H9 (cell line): ENCODE measurements around the gene PGLYRP4. TPM values are rescaled to one million over a fixed set of nuclear protein-coding genes. Genes with fewer than 3 reads are reported as not detected.

ENCODE experiments used
- DNase-seq: peaks from one replicate; pipeline ENCODE4 v3.0.0-alpha.2; 2017
- H2AFZ ChIP-seq: one replicate; pipeline ENCODE4 v1.6.1; 2013; ENCODE audit warnings: mild to moderate bottlenecking, low read length, control low read depth, moderate library complexity
- H2AK5ac ChIP-seq: 2 replicates; pipeline ENCODE4 v1.6.1; 2013; ENCODE audit warnings: low read length, control low read depth, mixed read lengths; ENCODE audit not compliant: insufficient read length
- H2BK120ac ChIP-seq: one replicate; pipeline ENCODE4 v1.6.1; 2013; ENCODE audit warnings: low read depth, mild to moderate bottlenecking, low read length, control low read depth, inconsistent platforms; ENCODE audit not compliant: poor library complexity, severe bottlenecking
- H2BK12ac ChIP-seq: 2 replicates; pipeline ENCODE4 v1.6.1; 2013; ENCODE audit warnings: low read length, control low read depth, mixed read lengths, low read depth; ENCODE audit not compliant: insufficient read length
- H2BK15ac ChIP-seq: 2 replicates; pipeline ENCODE4 v1.6.1; 2013; ENCODE audit warnings: low read depth, low read length, control low read depth
- H2BK20ac ChIP-seq: one replicate; pipeline ENCODE4 v1.6.1; 2013; ENCODE audit warnings: low read depth, mild to moderate bottlenecking, low read length, control low read depth, inconsistent platforms; ENCODE audit not compliant: poor library complexity, severe bottlenecking
- H2BK5ac ChIP-seq: 2 replicates; pipeline ENCODE4 v1.6.1; 2013; ENCODE audit warnings: low read length, control low read depth, mixed read lengths; ENCODE audit not compliant: insufficient read length
- H3K14ac ChIP-seq: 2 replicates; pipeline ENCODE4 v1.6.1; 2013; ENCODE audit warnings: low read length, control low read depth; ENCODE audit not compliant: insufficient read depth
- H3K18ac ChIP-seq: 2 replicates; pipeline ENCODE4 v1.6.1; 2013; ENCODE audit warnings: low read depth, mild to moderate bottlenecking, mixed read lengths, low read length, control low read depth; ENCODE audit not compliant: insufficient read length
- H3K23ac ChIP-seq: 2 replicates; pipeline ENCODE4 v1.6.1; 2013; ENCODE audit warnings: low read length, control low read depth, mixed read lengths, low read depth; ENCODE audit not compliant: insufficient read length
- H3K23me2 ChIP-seq: 2 replicates; pipeline ENCODE4 v1.6.1; 2013; ENCODE audit warnings: low read depth, mild to moderate bottlenecking, mixed read lengths, low read length, control low read depth; ENCODE audit not compliant: insufficient read length, poor library complexity, severe bottlenecking
- H3K27ac ChIP-seq: 2 replicates; pipeline ENCODE4 v1.5.1; 2013; ENCODE audit warnings: low read length, control low read depth, mixed read lengths, low read depth; ENCODE audit not compliant: insufficient read length
- H3K27me3 ChIP-seq: 2 replicates; pipeline ENCODE4 v1.6.1; 2013; ENCODE audit warnings: low read length, control low read depth, inconsistent platforms; ENCODE audit not compliant: insufficient read depth
- H3K4ac ChIP-seq: 2 replicates; pipeline ENCODE4 v1.6.1; 2013; ENCODE audit warnings: low read depth, mild to moderate bottlenecking, control low read depth, inconsistent platforms, low read length, moderate library complexity
- H3K4me1 ChIP-seq: 2 replicates; pipeline ENCODE4 v1.6.1; 2013; ENCODE audit warnings: low read length, control low read depth, inconsistent platforms; ENCODE audit not compliant: insufficient read depth
- H3K4me2 ChIP-seq: 2 replicates; pipeline ENCODE4 v1.6.1; 2013; ENCODE audit warnings: low read length, control low read depth, mixed read lengths; ENCODE audit not compliant: insufficient read length, insufficient read depth
- H3K56ac ChIP-seq: 2 replicates; pipeline ENCODE4 v1.6.1; 2013; ENCODE audit warnings: low read depth, mild to moderate bottlenecking, mixed read lengths, low read length, control low read depth; ENCODE audit not compliant: insufficient read length
- H3K79me1 ChIP-seq: 2 replicates; pipeline ENCODE4 v1.6.1; 2013; ENCODE audit warnings: low read depth, mild to moderate bottlenecking, moderate library complexity, low read length, control low read depth, inconsistent platforms; ENCODE audit not compliant: insufficient read depth, poor library complexity, severe bottlenecking
- H3K79me2 ChIP-seq: 2 replicates; pipeline ENCODE4 v1.6.1; 2013; ENCODE audit warnings: low read length, control low read depth, inconsistent platforms; ENCODE audit not compliant: insufficient read depth
- H3K9ac ChIP-seq: 2 replicates; pipeline ENCODE4 v1.6.1; 2013; ENCODE audit warnings: low read length, control low read depth, mixed read lengths; ENCODE audit not compliant: insufficient read length; ENCODE audit errors: extremely low read depth
- H3K9me3 ChIP-seq: one replicate; pipeline ENCODE4 v1.6.1; 2013; ENCODE audit warnings: low read depth, low read length, inconsistent platforms; ENCODE audit not compliant: control insufficient read depth
- H3T11ph ChIP-seq: one replicate; pipeline ENCODE4 v1.6.1; 2013; ENCODE audit warnings: mild to moderate bottlenecking, low read length, control low read depth, inconsistent platforms
- H4K20me1 ChIP-seq: one replicate; pipeline ENCODE4 v1.6.1; 2013; ENCODE audit not compliant: control insufficient read depth, insufficient read length, insufficient read depth
- H4K5ac ChIP-seq: 2 replicates; pipeline ENCODE4 v1.6.1; 2013; ENCODE audit warnings: low read depth, mild to moderate bottlenecking, mixed read lengths, low read length, control low read depth; ENCODE audit not compliant: insufficient read length
- H4K8ac ChIP-seq: replicated peaks from 2 replicates; pipeline ENCODE4 v1.6.1; 2013; ENCODE audit warnings: low read length, control low read depth, mixed read lengths, low read depth; ENCODE audit not compliant: insufficient read length
- H4K91ac ChIP-seq: 2 replicates; pipeline ENCODE4 v1.6.1; 2013; ENCODE audit warnings: low read depth, mild to moderate bottlenecking, moderate library complexity, mixed read lengths, low read length, control low read depth; ENCODE audit not compliant: insufficient read length
- H3K27ac Mint-ChIP-seq, 3 experiments: 2 replicates in 2 of 3; 3 replicates in 1 of 3; pipeline ENCODE4 v1.8.0; 2020 to 2021; ENCODE audit warnings: mixed read lengths in 3 of 3, mild to moderate bottlenecking in 1 of 3, moderate library complexity in 1 of 3
- H3K27me3 Mint-ChIP-seq: 2 replicates; pipeline ENCODE4 v1.8.0; 2021; ENCODE audit warnings: low read depth, mild to moderate bottlenecking, moderate library complexity, mixed read lengths
- H3K36me3 Mint-ChIP-seq, 3 experiments: 2 replicates in 2 of 3; 3 replicates in 1 of 3; pipeline ENCODE4 v1.8.0; 2020 to 2021; ENCODE audit warnings: low read depth in 3 of 3, mixed read lengths in 3 of 3; ENCODE audit not compliant: insufficient read depth in 1 of 3
- H3K4me1 Mint-ChIP-seq, 2 experiments: 2 replicates each; pipeline ENCODE4 v1.8.0; 2020; ENCODE audit warnings: mixed read lengths in 2 of 2
- H3K4me3 Mint-ChIP-seq, 2 experiments: 2 replicates in 1 of 2; 3 replicates in 1 of 2; pipeline ENCODE4 v1.8.0; 2020 to 2021; ENCODE audit warnings: mild to moderate bottlenecking in 2 of 2, mixed read lengths in 2 of 2, moderate library complexity in 1 of 2
- H3K9me3 Mint-ChIP-seq, 2 experiments: 2 replicates in 1 of 2; 3 replicates in 1 of 2; pipeline ENCODE4 v1.8.0; 2020; ENCODE audit warnings: mild to moderate bottlenecking in 2 of 2, mixed read lengths in 2 of 2, moderate library complexity in 1 of 2
- whole genome bisulfite sequencing: extraction: QIAGEN DNeasy Blood & Tissue Kit; methylation state at CpG from one replicate; pipeline ENCODE4 v1.1.7; 2013; ENCODE audit warnings: missing lambda C conversion rate, low lambda C conversion rate, mixed read lengths; ENCODE audit not compliant: insufficient read length; ENCODE audit errors: extremely low coverage; 5-methylcytosine and 5-hydroxymethylcytosine counted together
- total RNA-seq: library from RNA; stranded (reverse); gene quantifications from 2 replicates; pipeline ENCODE4 v1.2.1, GENCODE V29; 2021
- TF ChIP-seq, protein P1 (sequence below): fragments of 200-600 bp; sonication (generic); conservative IDR thresholded peaks from 3 replicates; pipeline ENCODE4 v1.8.0; 2021; ENCODE audit warnings: antibody characterized with exemption, mild to moderate bottlenecking

Gene PGLYRP4
- total RNA-seq, 1 experiment from 2014 or later: not detected

DNA sequence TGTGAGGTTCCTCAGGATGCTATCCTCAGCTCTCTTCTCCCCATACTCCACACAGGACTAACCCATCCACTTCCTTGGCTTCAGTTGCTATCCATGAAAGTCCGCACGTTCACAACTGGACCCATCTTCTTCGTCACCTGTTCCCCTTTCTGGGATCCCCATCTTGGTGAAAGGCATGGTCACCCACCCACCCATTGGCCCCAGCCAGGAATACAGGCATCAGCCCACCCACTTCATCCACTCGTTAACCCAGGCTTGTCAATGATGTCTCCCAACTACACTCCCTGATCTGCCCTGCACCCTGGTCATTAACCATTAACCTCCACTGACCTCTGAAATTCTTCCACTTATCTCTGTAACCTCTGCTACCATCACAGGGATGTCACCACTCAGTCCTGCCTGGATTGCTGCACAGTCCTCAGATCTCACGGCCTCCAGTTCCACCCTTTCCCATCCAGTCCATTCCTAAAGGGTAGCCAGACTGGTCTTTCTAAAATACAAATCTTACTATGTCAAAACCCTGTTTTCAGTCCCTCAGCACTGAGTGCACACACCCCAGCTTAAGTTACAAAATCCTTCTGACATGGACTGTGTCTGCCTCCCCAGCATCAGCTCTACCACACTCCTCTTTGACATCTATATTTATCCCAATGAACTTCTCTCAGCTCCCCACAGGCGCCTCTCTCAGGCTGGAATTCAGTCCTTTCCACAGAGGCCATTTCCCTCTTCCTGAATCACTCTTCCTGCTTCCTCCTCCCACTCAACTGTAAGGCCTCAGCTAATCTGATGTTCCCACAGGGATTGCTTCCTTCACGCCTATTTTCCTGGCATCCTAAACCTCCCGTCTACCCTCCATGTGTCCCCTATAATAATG, 10.4 kb downstream of the PGLYRP4 start:
- Histone ChIP-seq H4K5ac (no peak overlapping the region), H2AK5ac (no peak overlapping the region), H3K79me1 (no peaks in the 10 kb centered on the region), H3K14ac (no peak overlapping the region), H2BK12ac (no peak overlapping the region), H3K27me3 (no peaks in the 10 kb centered on the region), H3K27ac (no peak overlapping the region), H3K9ac (no peak overlapping the region), H4K20me1 (no peaks in the 10 kb centered on the region), H3K4me2 (no peak overlapping the region), H2BK20ac (no peak overlapping the region), H4K8ac (no peak overlapping the region), H3K23ac (no peak overlapping the region), H2BK15ac (no peak overlapping the region), H2AFZ (no peak overlapping the region), H3K9me3 (no peaks in the 10 kb centered on the region), H3T11ph (no peak overlapping the region), H3K23me2 (no peaks in the 10 kb centered on the region), H2BK120ac (no peak overlapping the region), H4K91ac (no peak overlapping the region), H3K4ac (no peak overlapping the region), H3K4me1 (no peaks in the 10 kb centered on the region), H3K56ac (no peak overlapping the region), H3K18ac (no peak overlapping the region), H3K79me2 (no peaks in the 10 kb centered on the region), H2BK5ac (no peak overlapping the region)
- no peak overlapping the region; a peak in 1 of 5 replicates for H3K4me3 Mint-ChIP-seq
- TF ChIP-seq, protein P1, sequence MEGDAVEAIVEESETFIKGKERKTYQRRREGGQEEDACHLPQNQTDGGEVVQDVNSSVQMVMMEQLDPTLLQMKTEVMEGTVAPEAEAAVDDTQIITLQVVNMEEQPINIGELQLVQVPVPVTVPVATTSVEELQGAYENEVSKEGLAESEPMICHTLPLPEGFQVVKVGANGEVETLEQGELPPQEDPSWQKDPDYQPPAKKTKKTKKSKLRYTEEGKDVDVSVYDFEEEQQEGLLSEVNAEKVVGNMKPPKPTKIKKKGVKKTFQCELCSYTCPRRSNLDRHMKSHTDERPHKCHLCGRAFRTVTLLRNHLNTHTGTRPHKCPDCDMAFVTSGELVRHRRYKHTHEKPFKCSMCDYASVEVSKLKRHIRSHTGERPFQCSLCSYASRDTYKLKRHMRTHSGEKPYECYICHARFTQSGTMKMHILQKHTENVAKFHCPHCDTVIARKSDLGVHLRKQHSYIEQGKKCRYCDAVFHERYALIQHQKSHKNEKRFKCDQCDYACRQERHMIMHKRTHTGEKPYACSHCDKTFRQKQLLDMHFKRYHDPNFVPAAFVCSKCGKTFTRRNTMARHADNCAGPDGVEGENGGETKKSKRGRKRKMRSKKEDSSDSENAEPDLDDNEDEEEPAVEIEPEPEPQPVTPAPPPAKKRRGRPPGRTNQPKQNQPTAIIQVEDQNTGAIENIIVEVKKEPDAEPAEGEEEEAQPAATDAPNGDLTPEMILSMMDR: no peak
- no peak overlapping the region; a peak in 1 of 7 replicates for H3K27ac Mint-ChIP-seq
- DNase-seq: no peak
- H3K36me3 Mint-ChIP-seq: no peaks in the 10 kb centered on the region
- no peaks in the 10 kb centered on the region for H3K4me1 Mint-ChIP-seq
- H3K9me3 Mint-ChIP-seq: peaks cover 2 to 3% of the 10 kb centered on the region in 2 experiments; a peak in 2 of 5 replicates
- WGBS: no CpG with 5 or more reads among the region's 8 CpGs
- H3K27me3 Mint-ChIP-seq: peaks cover 10% of the 10 kb centered on the region
